GM23248 (cell line): Measurements from ENCODE around the gene HSD17B8.

Experiments
- EZH2 ChIP-seq: fragments of 200-600 bp; sonication (generic); IDR thresholded peaks from 2 replicates; pipeline ENCODE4 v1.6.1; 2018; ENCODE audit warnings: antibody characterized with exemption, mild to moderate bottlenecking; ENCODE audit not compliant: insufficient read depth, poor library complexity, severe bottlenecking
- EZH2phosphoT487 ChIP-seq: fragments of 200-600 bp; sonication (generic); IDR thresholded peaks from 2 replicates; pipeline ENCODE4 v1.6.1; 2018; ENCODE audit warnings: antibody characterized with exemption, moderate library complexity, mild to moderate bottlenecking, low read depth; ENCODE audit not compliant: insufficient read depth

- TF ChIP-seq EZH2phosphoT487 (no peak), EZH2 (no peak)
Measured at GRCh38 chr6:33174784-33175183, 29.7 kb upstream of the HSD17B8 start.
